CD4-positive, alpha-beta T cell treated with Interleukin-4 for 4 hours (primary cell): ENCODE measurements around the gene HMX2.
A peak's percentile ranks its signal among the peaks of the same experiment; 100 is the strongest.

Source experiments
- DNase-seq: peaks from one replicate; pipeline ENCODE4 v3.0.0-alpha.2; 2020

HMX2 gene, protein sequence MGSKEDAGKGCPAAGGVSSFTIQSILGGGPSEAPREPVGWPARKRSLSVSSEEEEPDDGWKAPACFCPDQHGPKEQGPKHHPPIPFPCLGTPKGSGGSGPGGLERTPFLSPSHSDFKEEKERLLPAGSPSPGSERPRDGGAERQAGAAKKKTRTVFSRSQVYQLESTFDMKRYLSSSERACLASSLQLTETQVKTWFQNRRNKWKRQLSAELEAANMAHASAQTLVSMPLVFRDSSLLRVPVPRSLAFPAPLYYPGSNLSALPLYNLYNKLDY

DNA sequence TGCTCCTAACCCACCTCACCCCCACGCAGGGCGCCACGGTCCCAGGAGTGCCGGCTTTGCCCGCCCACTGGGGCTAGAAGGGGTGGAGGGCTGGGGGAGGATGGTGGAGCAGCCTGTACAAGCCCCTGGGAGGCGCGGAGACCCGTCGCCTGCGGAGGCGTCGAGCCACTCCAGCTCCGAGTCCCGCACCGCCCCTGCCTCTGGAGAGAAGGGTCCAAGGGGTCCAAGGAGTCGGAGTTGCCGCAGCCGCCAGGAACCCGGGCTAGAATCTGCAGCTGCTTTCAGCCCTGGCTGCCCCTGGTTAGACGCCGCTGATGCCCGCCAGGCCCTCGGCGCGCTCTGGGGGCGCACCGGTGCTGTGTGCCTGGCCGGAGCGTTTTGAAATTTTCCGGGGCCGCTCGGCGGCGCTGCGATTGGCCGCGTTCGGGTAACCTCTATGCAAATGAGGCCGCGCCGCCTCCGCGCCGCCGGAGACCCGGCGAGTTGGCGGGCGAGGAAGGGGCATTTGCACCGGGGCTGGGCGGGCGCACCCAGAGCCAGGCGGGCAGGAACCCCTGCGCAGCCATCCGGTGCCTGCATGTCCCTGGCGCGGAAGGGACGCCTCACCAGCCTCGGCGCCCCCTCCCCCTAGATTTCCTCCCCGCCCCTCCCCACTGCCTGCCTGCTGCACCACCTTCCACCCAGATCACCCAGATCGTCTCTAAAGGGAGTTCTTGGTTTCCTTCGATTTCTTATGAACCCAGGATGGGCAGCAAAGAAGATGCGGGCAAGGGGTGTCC, at the start of gene HMX2:
HMX2 (plus strand) TSS at position 502 of the 779 bp plus-strand sequence; CDS start at position 745, 243 bp downstream.
- DNase-seq, result no peak

DNA sequence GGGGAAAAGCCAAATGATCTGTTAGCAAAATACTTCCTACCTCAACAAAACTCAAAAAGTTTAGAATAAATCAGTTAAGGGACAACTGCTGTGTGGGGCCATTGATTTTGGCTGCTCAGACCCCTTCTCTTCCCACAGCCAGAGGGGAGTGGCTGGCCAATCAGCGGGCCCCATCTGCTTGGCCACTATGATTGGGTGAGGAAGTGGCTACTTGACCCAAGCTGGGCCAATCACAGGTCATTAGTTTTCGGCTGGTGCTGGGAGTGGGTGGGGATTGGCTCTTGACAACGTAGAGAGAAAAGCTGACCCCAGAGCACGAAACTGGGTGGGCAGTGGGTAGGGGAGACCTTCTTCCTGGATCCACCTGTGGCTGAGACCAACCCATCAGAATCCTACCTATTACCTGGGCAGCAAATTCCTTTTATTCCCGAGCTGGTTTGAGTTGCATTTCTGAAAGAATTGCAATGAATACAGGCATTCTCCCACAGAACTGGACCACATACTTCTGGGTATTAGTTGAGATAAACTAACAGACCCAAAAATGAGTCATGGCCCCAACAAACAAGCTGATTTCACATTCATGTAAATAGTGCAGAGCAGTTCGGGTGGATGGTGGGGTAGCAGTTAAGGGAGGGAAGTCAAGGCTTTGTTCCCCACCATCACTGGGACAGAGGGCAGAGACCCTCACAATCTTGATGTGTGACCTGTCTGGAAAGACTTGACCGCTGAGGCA, 47.7 kb upstream of the HMX2 start:
- no peak for DNase-seq

DNA sequence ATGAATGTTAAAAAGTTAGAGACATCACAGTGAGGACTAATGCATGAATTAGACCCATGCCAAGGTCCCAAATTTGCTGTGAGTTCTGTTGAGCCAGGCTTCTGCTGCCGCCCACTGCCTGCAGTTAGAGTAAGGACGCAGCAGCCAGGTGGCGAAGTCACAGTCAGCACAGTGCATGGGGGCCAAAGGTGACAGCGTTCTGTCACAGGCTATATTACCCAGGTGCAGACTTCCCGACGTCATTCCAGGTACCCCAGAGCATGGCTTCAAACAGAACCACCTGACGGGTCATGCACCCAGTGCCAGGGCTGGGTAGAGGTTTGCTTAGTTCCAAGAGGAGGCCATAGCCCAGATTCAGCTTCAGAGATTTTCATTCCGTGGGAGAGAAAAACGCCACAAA, 46.1 kb upstream of the HMX2 start:
- DNase-seq, result no peak

DNA sequence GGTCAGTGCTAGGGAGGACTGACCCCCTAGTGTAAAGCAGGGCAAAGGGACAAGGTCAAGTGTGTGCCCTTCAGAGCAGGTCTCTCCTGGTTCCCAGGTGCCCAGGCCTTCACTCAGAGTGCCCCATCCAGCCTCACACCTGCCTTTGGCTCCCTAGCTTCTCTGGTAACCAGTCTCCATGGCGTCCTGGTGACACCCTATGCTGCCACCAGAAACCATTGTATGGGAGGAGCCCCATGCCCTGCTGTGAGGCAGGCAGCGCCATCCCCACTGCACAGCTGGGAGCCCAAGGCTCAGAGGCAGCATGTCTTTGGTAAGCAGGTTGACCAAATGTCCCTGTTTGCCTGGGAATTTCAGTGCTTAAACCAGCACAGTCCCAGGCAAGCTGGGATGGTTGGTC, 45.3 kb upstream of the HMX2 start:
- DNase-seq, result no peak

DNA sequence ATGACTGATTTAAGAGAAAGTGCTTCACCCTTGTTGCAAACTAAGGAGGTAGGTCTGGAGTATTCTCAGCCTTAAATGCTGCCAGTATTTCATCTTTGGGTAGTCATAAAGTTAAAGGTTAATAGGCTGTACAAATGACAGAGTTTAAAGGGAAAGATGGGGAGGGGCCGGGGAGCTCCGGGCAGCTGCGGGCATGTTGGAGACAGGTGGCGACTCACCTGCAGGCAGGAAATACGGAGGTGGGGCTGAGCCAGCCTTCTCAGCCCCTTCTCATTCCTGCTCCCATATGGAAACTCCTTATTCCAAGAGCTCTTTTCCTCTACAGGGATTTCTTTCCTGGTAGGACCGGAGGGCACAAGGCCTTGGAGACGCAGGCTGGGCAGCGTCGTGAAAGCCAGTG, 44.0 kb upstream of the HMX2 start:
- no peak for DNase-seq

DNA sequence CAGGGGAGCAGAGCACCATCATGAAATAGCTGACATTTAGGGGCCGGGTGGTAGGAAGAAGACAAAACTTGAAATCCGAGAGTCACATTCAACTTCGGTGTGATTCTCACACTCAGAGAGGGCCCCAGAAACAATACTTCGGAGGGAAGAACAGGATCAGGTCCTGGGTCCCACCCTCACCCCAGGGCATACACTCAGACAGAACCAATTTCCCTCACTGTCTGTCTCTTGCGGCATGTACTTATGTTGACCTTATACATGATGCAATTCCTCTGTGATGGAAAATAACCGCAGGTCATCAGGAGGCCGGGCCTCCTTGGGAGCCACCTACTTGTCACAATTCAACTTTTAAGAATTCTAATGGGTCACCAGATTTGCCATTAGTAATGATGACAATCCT, 38.5 kb upstream of the HMX2 start:
- no peak for DNase-seq

DNA sequence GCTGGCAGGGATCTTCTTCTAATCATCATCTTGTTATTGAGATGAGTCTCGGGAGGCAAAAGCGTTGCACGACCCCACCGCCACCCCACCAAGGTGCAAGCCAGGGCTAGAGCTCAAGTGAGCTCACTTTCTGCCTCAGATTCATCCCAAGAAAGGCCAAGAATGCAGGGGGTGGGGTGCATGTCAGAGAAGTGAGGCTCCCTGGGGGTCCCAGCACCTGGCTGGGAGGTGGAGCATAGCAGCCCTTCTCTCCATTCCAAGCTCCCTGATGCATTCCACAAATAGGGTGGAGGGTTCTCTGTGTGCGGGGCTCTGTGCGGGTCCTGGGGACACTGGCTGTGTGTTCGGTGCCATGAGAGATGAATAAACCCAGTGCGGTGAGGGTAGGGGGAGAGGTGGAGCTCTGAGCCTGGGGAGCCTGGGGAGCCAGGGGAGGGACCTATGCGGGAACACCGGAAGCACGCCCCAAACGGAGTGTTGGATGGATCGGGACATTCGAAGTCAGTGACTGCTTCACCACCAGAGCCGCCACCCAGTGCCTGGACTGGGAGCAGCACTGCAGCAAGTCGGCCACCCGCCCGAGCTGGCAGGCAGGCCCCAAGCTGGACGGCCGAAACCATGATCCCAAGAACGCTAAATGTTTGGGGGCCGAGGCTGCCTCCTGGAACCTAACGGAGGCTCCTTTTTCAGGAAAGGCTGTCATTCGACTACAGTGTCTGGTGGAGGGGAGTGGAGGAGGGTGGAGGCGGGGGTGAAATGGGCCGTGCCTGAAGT, 30.1 kb upstream of the HMX2 start:
- no peak for DNase-seq

DNA sequence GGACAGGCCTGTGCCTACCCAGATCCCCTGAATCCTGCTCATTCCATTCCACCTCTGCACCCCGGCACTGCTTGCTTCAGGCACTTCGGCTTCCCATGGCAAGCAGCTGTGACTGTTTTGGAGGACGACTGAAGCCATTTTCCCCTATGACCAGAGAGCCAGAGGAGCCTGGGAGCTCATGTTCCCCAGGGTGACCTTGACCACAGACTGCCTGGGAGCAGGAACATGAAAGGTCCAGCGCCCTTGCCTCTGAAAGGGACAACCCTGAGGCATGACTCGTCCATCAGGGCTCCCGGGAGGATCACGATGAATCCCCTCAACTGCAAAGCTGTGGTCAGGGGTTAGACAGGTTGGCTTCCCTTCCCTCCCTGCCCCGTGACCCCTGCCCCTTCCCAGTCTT, 28.9 kb upstream of the HMX2 start:
- no peak for DNase-seq

DNA sequence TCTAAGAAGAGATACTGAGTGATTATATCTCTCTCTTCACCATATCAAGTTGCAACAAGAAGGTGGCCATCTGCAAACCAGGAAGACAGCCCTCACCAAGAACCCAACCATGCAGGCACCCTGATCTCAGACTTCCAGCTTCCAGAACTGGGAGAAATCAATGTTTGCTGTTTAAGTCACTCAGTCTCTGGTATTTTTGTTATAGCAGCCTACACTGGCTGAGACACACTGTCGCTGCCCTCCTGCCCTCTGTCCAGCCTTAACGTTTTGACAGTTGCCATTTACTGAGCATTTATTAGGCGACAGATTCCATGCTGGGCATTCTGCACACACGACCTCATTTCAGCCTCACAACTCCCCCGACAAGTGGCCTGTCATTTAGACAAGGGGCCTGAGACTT, 21.7 kb upstream of the HMX2 start:
- no peak for DNase-seq

DNA sequence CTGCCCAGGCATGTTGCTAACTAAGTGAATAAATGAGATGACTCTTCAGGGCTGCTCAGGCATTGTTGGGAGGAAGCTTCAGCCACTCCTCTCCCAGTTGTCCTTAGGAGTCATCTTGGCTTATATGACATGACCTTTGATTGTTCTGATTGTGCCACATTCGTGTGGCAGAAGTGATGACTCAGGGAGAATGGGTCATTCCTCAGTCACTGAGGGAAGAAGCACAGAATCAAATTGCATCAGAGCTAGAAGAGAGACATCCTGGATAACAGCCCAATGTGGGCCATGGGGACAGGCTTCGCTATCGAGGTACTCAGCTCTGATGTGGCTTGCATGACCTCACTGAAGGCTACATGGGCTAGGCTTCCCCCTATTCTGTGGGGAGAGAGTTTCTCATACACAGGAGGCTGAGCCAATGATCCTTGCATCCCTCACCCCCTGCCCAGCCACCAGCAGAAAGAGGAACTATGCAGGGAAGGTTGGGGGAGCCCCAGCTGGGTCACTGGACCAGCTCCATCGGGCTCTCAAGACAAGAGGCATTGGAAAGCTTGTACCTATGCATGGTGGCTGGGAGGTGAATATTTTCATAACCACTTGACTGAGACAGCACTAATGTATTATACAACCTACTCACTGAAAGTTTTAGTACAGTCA, 18.2 kb upstream of the HMX2 start:
- no peak for DNase-seq

DNA sequence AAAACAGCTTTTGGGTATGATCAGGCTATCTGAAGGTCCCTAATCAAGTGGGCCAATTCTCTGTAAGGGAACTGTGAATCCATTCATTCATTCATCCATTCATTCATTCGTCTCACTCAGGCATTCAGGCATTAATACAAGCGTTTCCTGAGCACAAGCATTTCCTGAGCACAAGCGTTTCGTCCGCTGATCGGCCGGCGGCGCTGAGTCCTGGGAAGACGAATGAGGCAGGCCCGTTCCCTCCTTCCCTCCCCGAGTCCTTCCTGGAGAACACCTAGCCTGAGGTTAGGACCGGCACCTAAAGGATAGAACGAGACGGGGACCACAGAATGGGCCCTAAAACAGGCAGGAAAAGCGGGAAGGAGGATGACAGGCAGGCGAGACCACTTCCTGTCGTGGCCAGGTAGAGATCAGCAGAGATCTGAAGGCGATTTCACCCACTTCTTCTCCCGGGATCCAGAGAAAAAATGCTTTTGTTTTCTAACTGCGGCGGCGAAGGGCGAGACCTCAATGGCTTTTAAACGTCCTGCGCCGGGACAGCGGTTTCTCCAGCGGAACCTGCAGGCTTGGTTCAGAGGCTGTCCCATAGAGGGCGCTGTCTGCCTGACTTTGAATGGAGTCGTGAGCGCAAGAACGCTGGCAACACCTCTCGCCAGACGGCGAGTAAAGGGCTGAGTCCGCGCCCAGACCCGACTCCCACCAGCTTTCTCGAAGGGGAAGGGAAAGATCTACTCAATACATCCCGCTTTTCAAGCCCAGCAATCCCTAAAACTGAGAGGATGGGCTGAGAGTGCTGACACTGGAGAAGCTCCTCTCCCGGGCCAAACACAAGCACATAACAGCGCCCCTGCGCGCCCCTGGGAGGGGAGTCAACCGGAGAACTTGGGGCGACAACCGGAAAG, 15.1 kb upstream of the HMX2 start:
- peak; percentile 82 for DNase-seq

DNA sequence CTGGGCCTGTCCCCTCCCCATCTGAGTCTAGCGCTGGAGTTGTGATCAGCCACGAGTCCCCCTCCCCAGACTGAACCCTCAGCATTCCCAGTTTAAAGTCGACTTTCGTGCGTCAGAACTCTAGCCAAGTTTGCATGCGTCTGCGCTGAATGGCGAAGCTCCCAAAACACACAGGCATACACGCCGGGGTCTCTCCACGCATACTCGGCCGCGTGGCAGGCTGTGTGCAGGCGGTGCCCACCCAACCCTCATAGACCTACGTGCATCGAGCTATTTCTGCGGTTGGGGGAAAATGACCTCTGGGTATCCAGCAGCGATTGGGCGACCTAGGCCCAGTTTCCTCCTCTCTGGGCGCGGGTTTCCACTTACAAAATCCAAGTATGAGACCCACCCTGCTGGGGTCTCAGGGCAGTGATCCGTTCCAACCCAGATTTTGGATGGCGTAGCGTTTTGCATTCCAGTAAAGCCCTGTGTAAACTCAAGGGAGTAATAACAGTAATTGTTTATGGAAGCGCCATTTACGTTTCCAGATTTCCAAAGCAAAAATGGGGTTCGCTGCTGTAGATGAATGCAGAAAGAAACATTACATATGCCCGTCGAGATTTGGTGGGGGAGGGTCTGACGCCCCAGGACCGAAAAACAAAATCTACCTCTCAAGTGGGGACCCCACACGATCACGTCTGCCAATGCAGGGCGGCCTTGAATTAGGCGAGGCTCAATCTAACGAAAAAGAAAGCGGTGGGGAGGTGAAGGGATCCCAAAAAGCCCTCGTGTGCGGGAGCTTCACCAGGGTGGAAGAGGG, 14.2 kb upstream of the HMX2 start:
- DNase-seq, result no peak

DNA sequence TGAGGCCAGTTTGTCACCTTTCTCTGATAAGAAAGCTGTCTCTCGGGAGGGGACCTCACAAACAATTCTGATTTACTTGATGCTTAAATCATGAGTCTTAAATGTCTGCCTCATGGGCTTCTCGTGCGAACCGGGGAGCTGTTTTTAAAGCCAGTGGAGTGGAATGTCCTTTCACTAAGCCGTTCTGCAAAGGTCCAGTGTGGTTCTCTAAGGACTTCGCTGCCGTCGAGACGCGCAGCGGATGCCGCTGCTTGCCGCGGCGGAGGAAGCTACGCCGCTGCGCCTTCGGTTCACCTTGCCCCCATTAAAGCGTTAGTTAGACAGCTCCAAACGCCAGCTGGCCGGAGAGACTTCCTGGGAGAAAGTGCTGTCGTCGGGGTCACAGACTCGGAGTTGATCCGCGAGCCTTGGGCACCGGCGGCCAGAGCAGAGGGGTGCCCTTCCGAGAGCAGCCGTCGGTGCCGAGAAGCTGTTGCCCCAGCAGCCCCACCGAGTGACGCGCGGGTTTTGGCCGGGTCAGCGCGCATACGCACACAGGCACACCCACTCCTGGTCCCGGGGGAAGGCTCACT, 13.5 kb upstream of the HMX2 start:
- no peak for DNase-seq

DNA sequence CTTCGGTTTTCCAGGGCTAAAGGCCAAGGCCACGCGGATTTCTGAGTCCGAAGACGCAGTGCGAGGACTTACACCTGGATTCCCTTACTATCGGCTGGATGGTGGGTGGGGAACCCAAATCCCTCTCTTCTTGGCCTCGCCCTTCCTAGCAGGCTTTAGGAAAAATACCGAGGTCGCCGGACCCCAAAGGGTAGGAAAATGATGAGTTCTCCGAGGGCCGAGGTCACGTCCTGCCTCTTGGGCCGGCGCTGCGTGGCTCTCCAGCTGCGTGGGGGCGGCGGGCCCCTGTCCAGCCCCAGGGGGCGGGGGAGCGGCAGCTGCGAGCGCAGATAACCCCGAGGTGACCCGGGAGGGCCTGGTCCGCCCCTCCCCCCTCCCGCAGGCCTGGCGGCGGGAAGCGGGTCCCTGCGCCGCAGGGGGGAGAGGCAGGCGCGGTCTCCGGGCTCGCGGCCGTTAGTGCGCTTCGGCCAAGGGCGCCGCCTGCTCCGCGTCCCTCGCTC, 13.0 kb upstream of the HMX2 start:
- no peak for DNase-seq

DNA sequence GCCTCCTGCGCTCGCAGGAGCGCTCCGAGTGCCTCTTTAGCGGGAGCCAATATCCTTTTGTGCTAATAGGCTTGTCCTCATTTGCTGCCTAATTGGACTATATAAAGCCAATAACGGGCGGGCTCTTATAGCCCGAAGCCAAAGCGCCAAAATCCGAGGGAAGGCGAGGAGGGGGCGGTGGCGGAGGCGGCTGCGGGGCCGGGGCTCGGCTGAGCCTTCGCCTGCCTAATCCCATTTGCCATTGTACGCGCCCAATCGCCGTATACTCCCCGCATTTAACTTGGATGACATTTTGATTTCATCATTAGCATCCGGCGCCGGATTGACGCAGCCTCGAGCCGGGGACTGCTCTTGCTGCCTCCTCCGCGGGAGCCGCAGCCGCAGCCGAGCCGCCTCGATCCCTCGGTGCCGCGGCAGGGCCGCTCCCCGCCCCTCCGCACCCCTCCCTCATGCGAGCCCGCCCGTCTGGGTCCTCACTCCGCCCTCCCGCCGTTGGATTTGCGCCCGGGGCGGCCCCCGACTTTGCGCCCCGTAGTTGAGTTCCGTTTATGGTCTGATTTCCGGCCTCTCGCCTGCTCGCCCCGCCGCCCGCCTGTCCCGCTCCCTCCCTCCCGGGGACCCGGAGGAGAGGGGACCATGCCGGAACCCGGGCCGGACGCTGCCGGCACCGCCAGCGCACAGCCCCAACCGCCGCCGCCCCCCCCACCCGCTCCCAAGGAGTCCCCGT, 12.4 kb upstream of the HMX2 start, which contains the start of gene HMX3:
HMX3 (plus strand) TSS at position 556 of the 727 bp plus-strand sequence; CDS start at position 637, 81 bp downstream.
- DNase-seq, result no peak

DNA sequence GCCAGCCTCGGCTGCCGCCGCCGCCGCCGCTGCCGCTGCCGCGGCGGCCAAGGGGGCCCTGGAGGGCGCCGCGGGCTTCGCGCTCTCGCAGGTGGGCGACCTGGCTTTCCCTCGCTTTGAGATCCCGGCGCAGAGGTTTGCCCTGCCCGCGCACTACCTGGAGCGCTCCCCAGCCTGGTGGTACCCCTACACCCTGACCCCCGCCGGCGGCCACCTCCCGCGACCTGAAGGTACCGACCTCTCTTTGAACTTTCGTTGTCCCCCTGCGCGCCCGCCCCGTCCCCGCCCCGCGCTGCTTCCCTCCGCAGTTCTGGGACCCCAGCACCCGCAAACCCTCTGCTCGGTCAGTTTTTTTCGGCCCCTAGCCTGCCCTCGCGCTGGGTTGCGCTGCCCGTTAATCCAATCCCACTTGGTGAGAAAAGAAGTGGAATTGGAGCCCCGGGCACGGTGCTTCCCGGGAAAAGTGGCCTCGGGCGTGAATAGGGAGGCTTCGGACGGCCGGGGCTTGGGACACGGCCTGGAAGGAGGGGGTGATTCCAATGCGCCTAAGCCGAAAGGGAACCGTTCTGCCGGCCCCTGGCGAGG, 11.6 kb upstream of the HMX2 start:
- no peak for DNase-seq

DNA sequence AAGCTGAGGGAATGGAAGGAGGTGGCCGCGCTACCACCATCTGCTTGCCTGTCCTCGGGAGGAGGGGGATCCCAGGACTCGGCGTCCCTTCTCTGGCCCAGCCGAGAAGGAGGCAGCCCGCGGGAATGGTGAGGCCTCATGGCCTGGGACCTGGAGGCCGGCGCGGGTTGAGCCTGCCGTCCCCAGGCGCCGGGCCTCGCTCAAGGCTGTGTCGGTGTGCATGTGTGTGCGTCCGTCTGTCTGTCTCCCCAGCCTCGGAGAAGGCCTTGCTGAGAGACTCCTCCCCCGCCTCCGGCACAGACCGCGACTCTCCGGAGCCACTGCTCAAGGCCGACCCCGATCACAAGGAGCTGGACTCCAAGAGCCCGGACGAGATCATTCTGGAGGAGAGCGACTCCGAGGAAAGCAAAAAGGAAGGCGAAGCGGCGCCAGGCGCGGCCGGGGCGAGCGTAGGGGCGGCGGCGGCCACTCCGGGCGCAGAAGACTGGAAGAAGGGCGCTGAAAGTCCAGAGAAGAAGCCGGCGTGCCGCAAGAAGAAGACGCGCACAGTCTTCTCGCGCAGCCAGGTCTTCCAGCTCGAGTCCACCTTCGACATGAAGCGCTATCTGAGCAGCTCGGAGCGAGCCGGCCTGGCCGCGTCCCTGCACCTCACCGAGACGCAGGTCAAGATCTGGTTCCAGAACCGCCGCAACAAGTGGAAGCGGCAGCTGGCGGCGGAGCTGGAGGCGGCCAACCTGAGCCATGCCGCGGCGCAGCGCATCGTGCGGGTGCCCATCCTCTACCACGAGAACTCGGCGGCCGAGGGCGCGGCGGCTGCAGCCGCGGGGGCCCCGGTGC, 10.9 kb upstream of the HMX2 start:
- DNase-seq, result no peak

DNA sequence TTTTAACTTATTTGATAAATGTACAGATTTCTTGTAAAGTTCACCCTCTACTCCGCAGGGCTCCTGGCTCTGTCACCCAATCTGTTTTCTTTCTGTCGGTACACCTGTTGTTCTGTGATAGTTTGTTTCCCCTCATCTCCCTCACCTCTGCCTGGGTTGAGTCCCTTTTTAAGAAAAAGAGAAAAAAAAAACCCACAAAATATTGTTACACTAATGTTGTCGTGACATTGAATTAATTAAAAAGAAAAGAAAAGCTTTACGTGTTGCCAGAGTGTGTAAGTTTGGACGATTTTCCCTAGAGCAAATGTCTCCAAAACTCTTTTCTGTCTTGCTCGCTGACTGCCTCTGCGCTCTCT, 8.8 kb upstream of the HMX2 start:
- no peak for DNase-seq
